Upper lobe of right lung (tissue), 1 donor: ENCODE results near the gene COPG1. TPM values are rescaled to one million over a fixed set of nuclear protein-coding genes. Genes with fewer than 3 reads are reported as not detected.
"Not testable (repeated sequence)": the region's sequence is repeated elsewhere in the genome, so short reads cannot be mapped to it uniquely, and the experiment has no call there.

Experiments
- ATAC-seq: fragments of 200-7000 bp; cut with Tn5 transposase; one replicate; pipeline ENCODE4 v1.9.1; 2020; ENCODE audit warnings: mild to moderate bottlenecking, moderate library complexity
- DNase-seq: peaks from one replicate; pipeline ENCODE4 v3.0.0-alpha.2; 2020
- H3K27ac ChIP-seq: fragments of 200-600 bp; one replicate; pipeline ENCODE4 v1.8.0; 2022
- H3K27me3 ChIP-seq: fragments of 200-600 bp; one replicate; pipeline ENCODE4 v1.8.0; 2022; ENCODE audit warnings: mild to moderate bottlenecking
- H3K36me3 ChIP-seq: fragments of 200-600 bp; one replicate; pipeline ENCODE4 v1.8.0; 2022
- H3K4me1 ChIP-seq: fragments of 200-600 bp; one replicate; pipeline ENCODE4 v1.8.0; 2022
- H3K4me3 ChIP-seq: fragments of 200-600 bp; one replicate; pipeline ENCODE4 v1.8.0; 2022; ENCODE audit warnings: mild to moderate bottlenecking
- H3K9me3 ChIP-seq: fragments of 200-600 bp; one replicate; pipeline ENCODE4 v1.8.0; 2022
- intact Hi-C: fragments of 100-400 bp; cut with DNase I; formaldehyde crosslinking; loops from one replicate; pipeline ENCODE4 v1.11.0; 2022
- total RNA-seq: library from RNA; stranded (reverse); fragmentation: NEBNext Ultra II Directional; extraction: Animal tissue kit (Norgen Biotek cat#: 25700); gene quantifications from one replicate; pipeline ENCODE4 v1.2.1, GENCODE V29; 2021
- TF ChIP-seq, protein P1 (sequence below): fragments of 200-600 bp; IDR thresholded peaks from one replicate; pipeline ENCODE4 v1.8.0; 2022; ENCODE audit warnings: antibody characterized with exemption
- donor health status: DM: no; HTN: yes; CAD: no; lungs with severe emphysema.

Gene COPG1
- total RNA-seq, 1 donor from 2014 or later, result 149 TPM

DNA sequence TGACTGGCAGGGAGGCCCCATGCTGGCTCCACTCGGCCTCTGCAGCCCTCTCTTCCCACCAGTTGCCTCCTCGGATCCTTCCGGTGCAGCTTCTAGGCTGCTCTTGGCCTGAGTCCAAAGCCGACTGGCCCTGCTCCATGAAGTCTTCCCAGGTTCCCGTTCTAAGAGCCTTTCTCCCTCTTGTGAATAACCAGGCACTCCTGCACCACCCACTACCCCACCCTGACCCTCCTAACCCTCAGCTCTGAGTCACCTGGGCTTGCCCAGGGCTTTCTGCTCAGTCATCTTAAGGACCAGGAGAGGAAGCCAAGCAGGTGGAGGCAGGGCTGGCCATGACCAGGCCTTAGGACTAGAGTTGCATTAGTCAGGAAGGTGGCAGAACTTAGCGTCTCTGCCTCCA, 37.6 kb upstream of the COPG1 start:
- no peak overlapping the region for H3K4me3 ChIP-seq
- peak overlapping the region; percentile 38 for H3K27ac ChIP-seq
- ATAC-seq (peak; percentile 100), DNase-seq (peak; percentile 88)
- no peaks in the 10 kb centered on the region for H3K36me3 ChIP-seq
- intact Hi-C loops, result no loop called here
- H3K4me1 ChIP-seq, result peaks cover 12% of the 10 kb centered on the region
- no peaks in the 10 kb centered on the region for H3K9me3 ChIP-seq
- no peaks in the 10 kb centered on the region for H3K27me3 ChIP-seq
- TF ChIP-seq, protein P1, sequence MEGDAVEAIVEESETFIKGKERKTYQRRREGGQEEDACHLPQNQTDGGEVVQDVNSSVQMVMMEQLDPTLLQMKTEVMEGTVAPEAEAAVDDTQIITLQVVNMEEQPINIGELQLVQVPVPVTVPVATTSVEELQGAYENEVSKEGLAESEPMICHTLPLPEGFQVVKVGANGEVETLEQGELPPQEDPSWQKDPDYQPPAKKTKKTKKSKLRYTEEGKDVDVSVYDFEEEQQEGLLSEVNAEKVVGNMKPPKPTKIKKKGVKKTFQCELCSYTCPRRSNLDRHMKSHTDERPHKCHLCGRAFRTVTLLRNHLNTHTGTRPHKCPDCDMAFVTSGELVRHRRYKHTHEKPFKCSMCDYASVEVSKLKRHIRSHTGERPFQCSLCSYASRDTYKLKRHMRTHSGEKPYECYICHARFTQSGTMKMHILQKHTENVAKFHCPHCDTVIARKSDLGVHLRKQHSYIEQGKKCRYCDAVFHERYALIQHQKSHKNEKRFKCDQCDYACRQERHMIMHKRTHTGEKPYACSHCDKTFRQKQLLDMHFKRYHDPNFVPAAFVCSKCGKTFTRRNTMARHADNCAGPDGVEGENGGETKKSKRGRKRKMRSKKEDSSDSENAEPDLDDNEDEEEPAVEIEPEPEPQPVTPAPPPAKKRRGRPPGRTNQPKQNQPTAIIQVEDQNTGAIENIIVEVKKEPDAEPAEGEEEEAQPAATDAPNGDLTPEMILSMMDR, result no peak

DNA sequence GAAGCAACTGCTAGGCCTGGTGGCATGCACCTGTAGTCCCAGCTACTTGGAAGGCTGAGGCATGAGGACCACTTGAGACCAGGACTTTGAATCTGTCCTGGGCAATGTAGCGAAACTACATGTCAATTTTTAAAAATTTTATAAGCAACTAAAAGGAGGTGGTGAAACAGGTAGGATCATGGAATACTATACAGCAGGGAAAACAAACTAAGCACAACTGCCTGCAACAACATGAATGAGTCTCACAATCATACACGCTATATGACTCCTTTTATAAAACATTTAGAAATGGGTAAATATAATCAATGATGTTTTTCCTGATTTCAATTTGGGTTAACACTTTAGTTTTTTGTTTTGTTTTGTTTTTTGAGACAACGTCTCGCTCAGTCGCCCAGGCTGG, 36.2 kb upstream of the COPG1 start:
- no peaks in the 10 kb centered on the region for H3K27me3 ChIP-seq
- intact Hi-C loops, result no loop called here
- ATAC-seq, result no peak
- H3K27ac ChIP-seq, result no peak overlapping the region
- H3K36me3 ChIP-seq, result no peaks in the 10 kb centered on the region
- no peak for DNase-seq
- no peaks in the 10 kb centered on the region for H3K9me3 ChIP-seq
- H3K4me3 ChIP-seq, result no peak overlapping the region
- TF ChIP-seq, protein P1, result no peak
- H3K4me1 ChIP-seq, result peaks cover 12% of the 10 kb centered on the region

DNA sequence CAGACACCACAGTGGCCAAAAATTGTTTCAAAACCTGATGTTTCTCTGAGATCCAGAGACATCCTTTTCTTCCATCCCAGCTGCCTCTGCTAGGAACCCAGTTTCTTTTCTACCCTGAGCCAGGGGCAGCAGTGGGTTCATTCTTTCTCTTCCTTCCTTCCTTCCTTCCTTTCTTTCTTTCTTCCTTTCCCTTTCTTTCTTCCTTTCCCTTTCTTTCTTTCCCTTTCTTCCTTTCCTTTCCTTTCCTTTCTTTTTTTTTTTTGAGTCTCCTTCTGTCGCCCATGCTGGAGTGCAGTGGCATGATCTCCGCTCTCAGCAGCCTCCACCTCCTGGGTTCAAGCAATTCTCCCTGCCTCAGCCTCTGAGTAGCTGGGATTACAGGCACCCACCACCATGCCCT, 30.7 kb upstream of the COPG1 start:
- H3K27me3 ChIP-seq, result no peaks in the 10 kb centered on the region
- no peak for ATAC-seq
- DNase-seq, result no peak
- H3K9me3 ChIP-seq, result no peaks in the 10 kb centered on the region
- TF ChIP-seq, protein P1, result no peak
- no peak overlapping the region for H3K4me3 ChIP-seq
- intact Hi-C loops, result no loop called here
- H3K36me3 ChIP-seq, result no peaks in the 10 kb centered on the region
- no peak overlapping the region for H3K27ac ChIP-seq
- H3K4me1 ChIP-seq, result peaks cover 2% of the 10 kb centered on the region

DNA sequence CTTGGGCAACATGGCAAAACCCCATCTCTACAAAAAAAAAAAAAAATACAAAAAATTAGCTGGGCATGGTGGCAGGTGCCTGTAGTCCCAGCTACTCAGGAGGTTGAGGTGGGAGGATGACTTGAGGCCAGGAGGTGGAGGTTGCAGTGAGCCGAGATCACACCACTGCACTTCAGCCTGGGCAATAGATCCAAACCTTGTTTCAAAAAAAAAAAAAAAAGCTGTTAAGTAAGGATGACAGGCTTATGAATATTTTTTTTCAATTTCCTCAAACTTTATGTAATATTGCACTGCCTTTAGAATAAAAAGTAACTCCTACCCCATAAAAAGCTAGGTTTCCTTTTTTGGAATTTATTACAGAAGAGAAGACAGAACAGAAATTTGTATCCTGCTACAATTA, 25.0 kb upstream of the COPG1 start:
- H3K9me3 ChIP-seq, H3K27me3 ChIP-seq, intact Hi-C loops, H3K36me3 ChIP-seq, DNase-seq, ATAC-seq: not testable (repeated sequence)
- H3K4me3 ChIP-seq, result peak overlapping the region; percentile 15
- H3K27ac ChIP-seq, result peak overlapping the region; percentile 78
- peaks cover 56% of the 10 kb centered on the region for H3K4me1 ChIP-seq

DNA sequence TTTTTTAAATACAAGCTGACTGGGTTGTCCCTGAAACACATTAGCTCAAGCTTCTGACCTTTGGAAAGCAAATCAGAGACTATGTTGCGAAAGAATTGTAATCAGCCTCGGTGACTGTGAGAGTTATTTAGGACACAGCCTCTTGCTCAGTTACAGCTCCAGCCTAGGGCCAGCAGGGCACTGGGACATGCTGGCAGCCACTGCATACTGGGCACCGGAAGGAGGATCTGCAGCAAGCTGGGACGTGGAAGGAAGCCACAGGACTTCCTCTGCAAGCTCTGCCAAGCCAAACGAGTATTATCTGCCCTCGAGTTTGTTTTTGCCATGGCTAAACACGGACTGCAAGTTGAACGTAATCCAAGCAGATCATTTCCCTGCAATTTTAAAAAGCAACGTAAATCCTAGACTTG, 24.4 kb upstream of the COPG1 start:
- no peaks in the 10 kb centered on the region for H3K36me3 ChIP-seq
- TF ChIP-seq, protein P1, result peak; percentile 10
- intact Hi-C loops, result no loop called here
- H3K4me1 ChIP-seq, result peaks cover 60% of the 10 kb centered on the region
- peak overlapping the region; percentile 15 for H3K4me3 ChIP-seq
- DNase-seq (peak; percentile 89), ATAC-seq (peak; percentile 97)
- H3K9me3 ChIP-seq, result no peaks in the 10 kb centered on the region
- H3K27me3 ChIP-seq, result no peaks in the 10 kb centered on the region
- H3K27ac ChIP-seq, result peak overlapping the region; percentile 78

DNA sequence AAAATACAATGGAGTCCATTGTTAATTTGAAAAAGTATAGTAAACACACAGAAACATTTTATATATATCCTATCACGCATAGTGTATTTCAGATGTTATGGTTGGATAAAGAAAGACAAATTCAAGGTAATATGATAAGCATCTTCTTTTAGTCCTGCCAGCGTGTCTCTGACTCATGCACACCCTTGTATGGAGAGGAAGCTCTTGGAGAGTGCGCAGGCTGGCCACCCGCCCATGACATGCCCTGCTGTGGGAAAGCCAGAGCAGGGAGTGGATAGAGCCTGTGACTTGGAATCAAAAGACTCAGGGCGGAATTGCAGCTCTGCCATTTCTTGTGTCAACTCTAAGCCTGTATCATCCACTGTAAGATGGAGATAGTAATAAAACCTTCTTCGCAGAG, 23.0 kb upstream of the COPG1 start:
- TF ChIP-seq, protein P1, result no peak
- no peaks in the 10 kb centered on the region for H3K27me3 ChIP-seq
- no peaks in the 10 kb centered on the region for H3K36me3 ChIP-seq
- peak overlapping the region; percentile 78 for H3K27ac ChIP-seq
- no peak overlapping the region for H3K4me3 ChIP-seq
- intact Hi-C loops, result no loop called here
- H3K9me3 ChIP-seq, result no peaks in the 10 kb centered on the region
- ATAC-seq (peak; percentile 71), DNase-seq (peak; percentile 80)
- peaks cover 60% of the 10 kb centered on the region for H3K4me1 ChIP-seq
